Type B pancreatic cell (in vitro differentiated cells): ENCODE measurements around the gene MON1A. TPM values are rescaled to one million over a fixed set of nuclear protein-coding genes. Genes with fewer than 3 reads are reported as not detected.

Source experiments
- DNase-seq: peaks from one replicate; pipeline ENCODE4 v3.0.0; 2021; ENCODE audit warnings: mixed read lengths; ENCODE audit not compliant: unreplicated experiment; ENCODE audit errors: extremely low spot score
- H3K27ac Mint-ChIP-seq: 2 replicates; pipeline ENCODE4 v1.8.0; 2021; ENCODE audit warnings: mild to moderate bottlenecking, mixed read lengths
- H3K27me3 Mint-ChIP-seq: 2 replicates; pipeline ENCODE4 v1.8.0; 2021; ENCODE audit warnings: mixed read lengths
- H3K36me3 Mint-ChIP-seq: 2 replicates; pipeline ENCODE4 v1.8.0; 2021; ENCODE audit warnings: mixed read lengths
- H3K4me1 Mint-ChIP-seq: one replicate; pipeline ENCODE4 v1.8.0; 2021; ENCODE audit warnings: mixed read lengths; ENCODE audit not compliant: unreplicated experiment
- H3K4me3 Mint-ChIP-seq: 2 replicates; pipeline ENCODE4 v1.8.0; 2021; ENCODE audit warnings: mild to moderate bottlenecking, mixed read lengths
- H3K9me3 Mint-ChIP-seq: 2 replicates; pipeline ENCODE4 v1.8.0; 2021; ENCODE audit warnings: mixed read lengths
- total RNA-seq: library from RNA; stranded (reverse); gene quantifications from 2 replicates; pipeline ENCODE4 v1.2.1, GENCODE V29; 2021; ENCODE audit warnings: low replicate concordance
- TF ChIP-seq, protein P1 (sequence below): fragments of 200-600 bp; sonication (generic); conservative IDR thresholded peaks from 2 replicates; pipeline ENCODE4 v1.5.0; 2021; ENCODE audit warnings: antibody characterized with exemption, mild to moderate bottlenecking

The MON1A gene
- total RNA-seq, 1 donor from 2014 or later = 8.8 TPM

GRCh38 chr3:49914906-49915305, 14.7 kb downstream of the MON1A start:
- TF ChIP-seq, protein P1, sequence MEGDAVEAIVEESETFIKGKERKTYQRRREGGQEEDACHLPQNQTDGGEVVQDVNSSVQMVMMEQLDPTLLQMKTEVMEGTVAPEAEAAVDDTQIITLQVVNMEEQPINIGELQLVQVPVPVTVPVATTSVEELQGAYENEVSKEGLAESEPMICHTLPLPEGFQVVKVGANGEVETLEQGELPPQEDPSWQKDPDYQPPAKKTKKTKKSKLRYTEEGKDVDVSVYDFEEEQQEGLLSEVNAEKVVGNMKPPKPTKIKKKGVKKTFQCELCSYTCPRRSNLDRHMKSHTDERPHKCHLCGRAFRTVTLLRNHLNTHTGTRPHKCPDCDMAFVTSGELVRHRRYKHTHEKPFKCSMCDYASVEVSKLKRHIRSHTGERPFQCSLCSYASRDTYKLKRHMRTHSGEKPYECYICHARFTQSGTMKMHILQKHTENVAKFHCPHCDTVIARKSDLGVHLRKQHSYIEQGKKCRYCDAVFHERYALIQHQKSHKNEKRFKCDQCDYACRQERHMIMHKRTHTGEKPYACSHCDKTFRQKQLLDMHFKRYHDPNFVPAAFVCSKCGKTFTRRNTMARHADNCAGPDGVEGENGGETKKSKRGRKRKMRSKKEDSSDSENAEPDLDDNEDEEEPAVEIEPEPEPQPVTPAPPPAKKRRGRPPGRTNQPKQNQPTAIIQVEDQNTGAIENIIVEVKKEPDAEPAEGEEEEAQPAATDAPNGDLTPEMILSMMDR = no peak

GRCh38 chr3:49912881-49913281, 16.7 kb downstream of the MON1A start:
- H3K36me3 Mint-ChIP-seq = peaks cover 12% of the 10 kb centered on the region
- DNase-seq = no peak
- no peak overlapping the region for H3K4me3 Mint-ChIP-seq
- H3K9me3 Mint-ChIP-seq = no peaks in the 10 kb centered on the region
- TF ChIP-seq, protein P1 = no peak
- H3K4me1 Mint-ChIP-seq = no peaks in the 10 kb centered on the region
- H3K27me3 Mint-ChIP-seq = peaks cover 22% of the 10 kb centered on the region
- H3K27ac Mint-ChIP-seq = no peak overlapping the region

More at GRCh38 chr3:49914906-49915305, 14.7 kb downstream of the MON1A start:
- H3K9me3 Mint-ChIP-seq = no peaks in the 10 kb centered on the region
- H3K36me3 Mint-ChIP-seq = peaks cover 12% of the 10 kb centered on the region
- H3K27ac Mint-ChIP-seq = no peak overlapping the region
- H3K27me3 Mint-ChIP-seq = peaks cover 17% of the 10 kb centered on the region
- no peaks in the 10 kb centered on the region for H3K4me1 Mint-ChIP-seq
- H3K4me3 Mint-ChIP-seq = no peak overlapping the region
- no peak for DNase-seq

DNA sequence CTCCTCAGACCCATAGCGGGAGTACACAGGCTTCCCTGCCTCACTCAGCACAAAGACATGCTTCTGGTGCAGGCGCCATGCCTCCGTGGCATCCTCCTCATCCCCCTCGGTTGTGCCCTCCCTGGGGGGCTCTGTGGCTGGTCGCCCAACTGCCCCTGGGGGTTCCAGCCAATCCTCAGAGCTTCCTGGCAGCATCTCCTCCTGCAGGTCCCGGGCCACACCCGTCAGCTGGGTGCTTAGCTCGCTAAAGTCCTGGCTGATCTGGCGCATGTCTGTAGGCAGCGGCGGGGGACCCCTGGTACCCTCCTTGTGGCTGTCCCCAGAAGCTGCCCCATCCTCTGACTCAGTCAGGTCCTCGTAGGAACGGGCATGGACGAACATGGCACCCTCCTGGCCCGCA, 18.0 kb downstream of the MON1A start:
- Mint-ChIP-seq H3K4me3 (no peak overlapping the region), H3K4me1 (no peaks in the 10 kb centered on the region), H3K27me3 (peaks cover 22% of the 10 kb centered on the region), H3K36me3 (peaks cover 12% of the 10 kb centered on the region), H3K27ac (no peak overlapping the region), H3K9me3 (no peaks in the 10 kb centered on the region)
- TF ChIP-seq, protein P1 = no peak
- DNase-seq = no peak

DNA sequence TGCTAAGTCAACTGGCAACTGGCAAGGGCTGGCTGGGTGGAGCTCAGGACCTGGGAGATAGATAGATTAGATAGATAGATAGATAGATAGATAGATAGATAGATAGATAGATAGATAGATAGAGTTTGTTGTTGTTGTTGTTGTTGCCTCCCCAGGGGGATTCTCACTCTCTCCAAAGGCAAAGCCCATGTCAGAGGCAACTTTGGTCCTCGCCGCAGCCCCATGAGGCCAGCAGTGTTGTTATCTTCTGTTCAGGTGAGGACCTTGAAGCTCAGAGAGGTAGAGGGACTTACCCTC, 18.5 kb downstream of the MON1A start:
- Mint-ChIP-seq H3K4me3 (no peak overlapping the region), H3K36me3 (peaks cover 12% of the 10 kb centered on the region), H3K4me1 (peaks cover under 1% of the 10 kb centered on the region), H3K9me3 (no peaks in the 10 kb centered on the region), H3K27me3 (peaks cover 22% of the 10 kb centered on the region), H3K27ac (no peak overlapping the region)
- DNase-seq = no peak
- TF ChIP-seq, protein P1 = no peak

GRCh38 chr3:49910409-49911123, 19.0 kb downstream of the MON1A start:
- DNase-seq = no peak
- TF ChIP-seq, protein P1 = no peak
- Mint-ChIP-seq H3K4me1 (peaks cover 5% of the 10 kb centered on the region), H3K9me3 (no peaks in the 10 kb centered on the region), H3K27ac (no peak overlapping the region), H3K27me3 (peaks cover 22% of the 10 kb centered on the region), H3K4me3 (no peak overlapping the region), H3K36me3 (peaks cover 12% of the 10 kb centered on the region)
